IPS DF 6.9 (cell line): ENCODE data around the gene MRPL58.
"Not testable (repeated sequence)": the region's sequence is repeated elsewhere in the genome, so short reads cannot be mapped to it uniquely, and the experiment has no call there.

Source experiments
- DNase-seq: peaks from one replicate; pipeline ENCODE4 v3.0.0-alpha.2; 2013; ENCODE audit warnings: low read depth, low spot score
- H3K27ac ChIP-seq: one replicate; pipeline ENCODE4 v1.5.1; 2013; ENCODE audit warnings: low read length, control low read depth
- H3K27me3 ChIP-seq: 2 replicates; pipeline ENCODE4 v1.6.1; 2013; ENCODE audit warnings: mild to moderate bottlenecking, low read length; ENCODE audit not compliant: control insufficient read depth, insufficient read depth
- H3K36me3 ChIP-seq: 2 replicates; pipeline ENCODE4 v1.6.1; 2013; ENCODE audit warnings: low read length; ENCODE audit not compliant: control insufficient read depth, insufficient read depth
- H3K4me1 ChIP-seq: 2 replicates; pipeline ENCODE4 v1.6.1; 2013; ENCODE audit warnings: low read length; ENCODE audit not compliant: control insufficient read depth, insufficient read depth
- H3K4me3 ChIP-seq: 2 replicates; pipeline ENCODE4 v1.5.1; 2013; ENCODE audit warnings: mild to moderate bottlenecking, low read length
- H3K9me3 ChIP-seq: 2 replicates; pipeline ENCODE4 v1.6.1; 2013; ENCODE audit warnings: low read length, inconsistent platforms; ENCODE audit not compliant: control insufficient read depth, insufficient read depth
- WGBS: extraction: QIAGEN DNeasy Blood & Tissue Kit; methylation state at CpG from one replicate; pipeline ENCODE4 v1.1.7; 2013; ENCODE audit warnings: mixed read lengths, missing lambda C conversion rate; ENCODE audit not compliant: insufficient read length, insufficient coverage; 5-methylcytosine and 5-hydroxymethylcytosine counted together

MRPL58 gene

GRCh38 chr17:75012096-75012345 is 449 bp upstream of the MRPL58 start:
- H3K36me3 ChIP-seq, result no peaks in the 10 kb centered on the region
- no CpG with 5 or more reads among the region's 5 CpGs for WGBS
- DNase-seq, result no peak
- H3K9me3 ChIP-seq, result no peaks in the 10 kb centered on the region
- H3K27ac ChIP-seq, result no peak overlapping the region
- H3K4me3 ChIP-seq, result peak overlapping the region; percentile 21; the same call in 1 of the 2 replicates
- peaks cover 1% of the 10 kb centered on the region; the same call in 1 of the 2 replicates for H3K4me1 ChIP-seq
- H3K27me3 ChIP-seq, result no peaks in the 10 kb centered on the region

- peak overlapping the region; percentile 85; the same call in 1 of the 2 replicates for H3K4me3 ChIP-seq
- H3K4me1 ChIP-seq, result peaks cover 1% of the 10 kb centered on the region; the same call in 1 of the 2 replicates
- no peak for DNase-seq
- WGBS, result no CpG with 5 or more reads among the region's 10 CpGs
- H3K27me3 ChIP-seq, result no peaks in the 10 kb centered on the region
- no peaks in the 10 kb centered on the region for H3K36me3 ChIP-seq
- H3K27ac ChIP-seq, result no peak overlapping the region
- no peaks in the 10 kb centered on the region for H3K9me3 ChIP-seq
Measured at GRCh38 chr17:75013092-75013559, 656 bp downstream of the MRPL58 start.

DNA sequence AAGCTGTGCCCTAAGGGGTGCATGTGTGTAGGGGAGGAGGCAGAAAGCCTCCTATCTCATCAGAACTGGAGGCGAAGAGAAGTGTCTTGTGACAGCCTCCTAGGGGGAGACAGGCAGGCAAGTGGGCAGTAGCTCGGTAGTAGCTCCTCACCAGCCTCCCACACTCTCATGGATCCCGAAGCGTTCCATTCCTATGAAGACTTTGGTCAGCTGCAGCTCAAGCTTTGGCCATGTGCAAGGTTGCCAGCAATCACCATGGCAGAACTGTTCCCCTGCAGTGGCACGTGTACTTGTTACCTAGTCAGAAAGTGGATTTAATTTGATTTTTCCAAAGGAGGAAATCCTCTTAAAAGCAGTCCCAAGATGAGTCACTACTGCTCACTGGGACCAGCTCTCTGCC is 6.7 kb downstream of the MRPL58 start:
- H3K4me3 ChIP-seq, result no peak overlapping the region
- no peaks in the 10 kb centered on the region for H3K27me3 ChIP-seq
- no peaks in the 10 kb centered on the region for H3K9me3 ChIP-seq
- H3K27ac ChIP-seq, result no peak overlapping the region
- H3K4me1 ChIP-seq, result no peaks in the 10 kb centered on the region
- WGBS, result no CpG with 5 or more reads among the region's 5 CpGs
- peaks cover 14% of the 10 kb centered on the region; the same call in 1 of the 2 replicates for H3K36me3 ChIP-seq
- DNase-seq, result no peak

- Histone ChIP-seq H3K4me1 (no peaks in the 10 kb centered on the region), H3K4me3 (no peak overlapping the region), H3K9me3 (no peaks in the 10 kb centered on the region), H3K36me3 (peaks cover 14% of the 10 kb centered on the region; the same call in 1 of the 2 replicates), H3K27ac (no peak overlapping the region), H3K27me3 (no peaks in the 10 kb centered on the region)
- no peak for DNase-seq
- WGBS, result no CpG with 5 or more reads among the region's 3 CpGs
Measured at GRCh38 chr17:75019710-75020109, 7.2 kb downstream of the MRPL58 start.

- Histone ChIP-seq H3K4me1 (no peaks in the 10 kb centered on the region), H3K36me3 (peaks cover 14% of the 10 kb centered on the region; the same call in 1 of the 2 replicates), H3K4me3 (no peak overlapping the region), H3K9me3 (no peaks in the 10 kb centered on the region), H3K27ac (no peak overlapping the region), H3K27me3 (no peaks in the 10 kb centered on the region)
- WGBS, result no CpG with 5 or more reads among the region's 19 CpGs
- DNase-seq, result no peak
Measured at GRCh38 chr17:75020331-75021110, 8.1 kb downstream of the MRPL58 start.

DNA sequence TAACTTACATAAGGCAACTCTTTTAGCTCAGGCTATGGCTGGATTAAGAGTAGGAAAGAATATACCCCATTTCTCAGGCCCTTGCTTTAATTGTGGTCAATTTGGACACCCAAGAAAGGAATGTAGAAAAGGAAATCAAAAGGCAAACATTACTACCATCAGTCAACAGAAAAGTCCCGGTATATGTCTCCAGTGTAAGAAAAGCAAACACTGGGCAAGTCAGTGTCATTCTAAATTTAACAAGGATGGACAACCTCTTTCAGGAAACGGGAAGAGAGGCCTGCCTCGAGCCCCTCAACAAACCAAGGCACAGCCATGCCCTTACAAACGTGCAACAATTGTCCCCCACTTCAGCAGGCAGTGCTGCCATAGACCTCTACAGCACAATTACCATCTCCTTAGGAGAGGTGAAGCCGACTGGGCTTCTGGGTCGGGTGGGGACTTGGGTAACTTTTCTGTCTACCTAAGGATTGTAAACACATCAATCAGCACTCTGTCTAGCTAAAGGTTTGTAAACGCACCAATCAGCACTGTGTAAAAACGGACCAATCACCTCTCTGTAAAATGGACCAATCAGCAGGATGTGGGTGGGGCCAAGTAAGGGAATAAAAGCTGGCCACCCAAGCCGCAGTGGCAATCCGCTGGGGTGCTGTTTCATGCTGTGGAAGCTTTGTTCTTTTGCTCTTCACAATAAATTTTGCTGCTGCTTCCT is 12.4 kb downstream of the MRPL58 start:
- Histone ChIP-seq H3K9me3 (no peaks in the 10 kb centered on the region), H3K4me1 (no peaks in the 10 kb centered on the region), H3K27me3 (no peaks in the 10 kb centered on the region), H3K27ac (no peak overlapping the region), H3K4me3 (no peak overlapping the region), H3K36me3 (peaks cover 14% of the 10 kb centered on the region; the same call in 1 of the 2 replicates)
- DNase-seq, result no peak
- WGBS, result no CpG with 5 or more reads among the region's 10 CpGs

DNA sequence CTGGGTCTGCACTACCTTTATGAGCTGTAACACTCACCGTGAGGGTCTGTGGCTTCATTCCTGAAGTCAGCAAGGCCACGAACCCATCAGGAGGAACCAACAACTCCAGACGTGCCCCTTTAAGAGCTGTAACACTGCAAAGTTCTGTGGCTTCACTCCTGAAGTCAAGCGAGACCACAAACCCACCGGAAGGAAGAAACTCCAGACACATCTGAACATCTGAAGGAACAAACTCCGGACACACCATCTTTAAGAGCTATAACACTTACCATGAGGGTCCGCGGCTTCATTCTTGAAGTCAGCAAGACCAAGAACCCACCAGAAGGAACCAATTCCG is 12.9 kb downstream of the MRPL58 start:
- not testable (repeated sequence) for H3K4me3 ChIP-seq, DNase-seq, H3K27ac ChIP-seq, H3K4me1 ChIP-seq, H3K27me3 ChIP-seq, H3K9me3 ChIP-seq
- WGBS, result no CpG with 5 or more reads among the region's 9 CpGs
- peaks cover 14% of the 10 kb centered on the region; the same call in 1 of the 2 replicates for H3K36me3 ChIP-seq

DNA sequence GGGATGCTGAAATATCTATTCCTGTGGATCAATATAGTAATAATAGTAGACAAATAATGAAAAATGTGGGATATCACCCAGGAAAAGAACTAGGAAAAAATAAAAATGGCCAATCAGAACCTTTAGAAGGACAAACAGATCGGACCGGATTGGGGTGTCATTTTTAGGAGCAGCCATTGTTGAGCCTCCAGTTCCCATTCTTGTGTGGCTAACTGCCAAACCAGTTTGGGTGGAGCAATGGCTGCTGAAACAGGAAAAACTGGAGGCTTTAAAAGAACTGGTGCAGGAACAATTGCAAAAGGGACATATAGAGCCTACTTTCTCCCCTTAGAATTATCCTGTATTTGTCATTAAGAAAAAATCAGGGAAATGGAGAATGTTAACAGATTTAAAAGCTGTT is 14.2 kb downstream of the MRPL58 start:
- not testable (repeated sequence) for H3K27me3 ChIP-seq, H3K4me1 ChIP-seq, H3K9me3 ChIP-seq, DNase-seq, H3K27ac ChIP-seq, H3K4me3 ChIP-seq, H3K36me3 ChIP-seq
- no CpG with 5 or more reads among the region's 2 CpGs for WGBS

- H3K27ac ChIP-seq, result no peak overlapping the region
- no CpG with 5 or more reads among the region's 8 CpGs for WGBS
- H3K4me1 ChIP-seq, result no peaks in the 10 kb centered on the region
- DNase-seq, result no peak
- no peaks in the 10 kb centered on the region for H3K27me3 ChIP-seq
- H3K9me3 ChIP-seq, result no peaks in the 10 kb centered on the region
- no peaks in the 10 kb centered on the region for H3K36me3 ChIP-seq
- no peak overlapping the region for H3K4me3 ChIP-seq
Measured at GRCh38 chr17:75030161-75030560, 17.7 kb downstream of the MRPL58 start.

- WGBS, result no CpG with 5 or more reads among the region's 10 CpGs
- H3K4me1 ChIP-seq, result peaks cover 2% of the 10 kb centered on the region; the same call in 1 of the 2 replicates
- no peaks in the 10 kb centered on the region for H3K27me3 ChIP-seq
- DNase-seq, result no peak
- H3K27ac ChIP-seq, result no peak overlapping the region
- no peak overlapping the region for H3K4me3 ChIP-seq
- no peaks in the 10 kb centered on the region for H3K9me3 ChIP-seq
- no peaks in the 10 kb centered on the region for H3K36me3 ChIP-seq
Measured at GRCh38 chr17:75031972-75032719, 19.7 kb downstream of the MRPL58 start.
